HepG2 (cell line): ENCODE measurements around the gene CHN1. TPM values are rescaled to one million over a fixed set of nuclear protein-coding genes. Genes with fewer than 3 reads are reported as not detected.

Experiments
- ATAC-seq: fragments of 200-7000 bp; cut with Tn5 transposase; 3 replicates; pipeline ENCODE4 v1.9.1; 2020; ENCODE audit warnings: mild to moderate bottlenecking, moderate library complexity
- BruUV-seq: library from RNA; stranded (reverse); fragments of 400-500 nt; replicated peaks from 2 replicates; lab custom pipeline; 2021; lab: Mats Ljungman, UMichigan
- CTCF ChIA-PET: fragments of 300-600 bp; formaldehyde crosslinking; extraction: SDS; loops from one replicate; lab custom pipeline; 2021; ENCODE audit warnings: low total read pairs, inconsistent platforms, low intra/inter-chr PET ratio; lab: Yijun Ruan, JAX
- POLR2A ChIA-PET: fragments of 350-600 bp; sonication (Branson Sonifier 250); formaldehyde crosslinking; loops from one replicate; lab custom pipeline; 2020; ENCODE audit warnings: antibody characterized with exemption, inconsistent platforms; lab: Yijun Ruan, JAX
- DNase-seq: peaks from one replicate; pipeline ENCODE4 v3.0.0-alpha.2; 2015; ENCODE audit warnings: low spot score
- FAIRE-seq: peaks from 3 replicates; lab custom pipeline; 2011; peaks lifted over from hg19 to GRCh38; lab: Jason Lieb, UNC
- H2AFZ ChIP-seq: one replicate; pipeline ENCODE4 v1.6.1; 2011; ENCODE audit warnings: low read length, inconsistent platforms
- H3K27ac ChIP-seq: fragments of 300-600 bp; 3 replicates; pipeline ENCODE4 v1.8.0; 2011; ENCODE audit warnings: mixed run types, mild to moderate bottlenecking, mixed read lengths, low read length, inconsistent platforms; ENCODE audit not compliant: insufficient read depth; ENCODE audit errors: extremely low read length
- H3K27me3 ChIP-seq, 2 experiments: fragments of 200-600 bp in 1 of 2; 2 replicates in 1 of 2; 3 replicates in 1 of 2; pipeline versions ENCODE4 v1.6.0 to v1.8.0; 2011; ENCODE audit warnings: low read length in 2 of 2, mild to moderate bottlenecking in 2 of 2, moderate library complexity in 2 of 2, inconsistent platforms in 1 of 2; ENCODE audit not compliant: insufficient read depth in 2 of 2, control insufficient read depth in 1 of 2
- H3K36me3 ChIP-seq, 2 experiments: fragments of 200-600 bp in 1 of 2; replicated peaks in 1 of 2; 2 replicates in 1 of 2; 3 replicates in 1 of 2; pipeline versions ENCODE4 v1.5.1 to v1.8.0; 2011; ENCODE audit warnings: low read length in 2 of 2, inconsistent platforms in 1 of 2; ENCODE audit not compliant: insufficient read depth in 2 of 2, control insufficient read depth in 1 of 2
- H3K4me1 ChIP-seq: 2 replicates; pipeline ENCODE4 v1.5.1; 2012; ENCODE audit warnings: low read length, inconsistent platforms; ENCODE audit not compliant: insufficient read depth
- H3K4me2 ChIP-seq: 2 replicates; pipeline ENCODE4 v1.6.0; 2011; ENCODE audit warnings: low read depth, low read length, inconsistent platforms
- H3K4me3 ChIP-seq, 3 experiments: fragments of 200-600 bp in 1 of 3; sonication (generic), shearing (Covaris generic) in 1 of 3; replicated peaks in 1 of 3; 2 replicates each; pipeline ENCODE4 v1.5.1; 2011 to 2016; ENCODE audit warnings: low read length in 3 of 3, inconsistent platforms in 2 of 3, low read depth in 2 of 3, mild to moderate bottlenecking in 2 of 3, control low read depth in 1 of 3, mixed read lengths in 1 of 3; ENCODE audit not compliant: insufficient read depth in 1 of 3
- H3K79me2 ChIP-seq: one replicate; pipeline ENCODE4 v1.6.1; 2011; ENCODE audit warnings: low read length, inconsistent platforms; ENCODE audit not compliant: insufficient read depth
- H3K9ac ChIP-seq: 2 replicates; pipeline ENCODE4 v1.6.0; 2011; ENCODE audit warnings: mild to moderate bottlenecking, low read depth, low read length, inconsistent platforms; ENCODE audit not compliant: insufficient read depth
- H3K9me3 ChIP-seq: 2 replicates; pipeline ENCODE4 v1.5.1; 2012; ENCODE audit warnings: mild to moderate bottlenecking, low read length
- H4K20me1 ChIP-seq: 2 replicates; pipeline ENCODE4 v1.6.0; 2011; ENCODE audit warnings: inconsistent platforms, mild to moderate bottlenecking, low read length, moderate library complexity; ENCODE audit not compliant: insufficient read depth
- HMGA1 ChIP-seq: sonication (generic); formaldehyde crosslinking; conservative IDR thresholded peaks from 2 replicates; pipeline ENCODE4 v1.4.0; 2020; ENCODE audit warnings: missing genetic modification reagents
- RNF219 ChIP-seq: sonication (generic); formaldehyde crosslinking; IDR thresholded peaks from 2 replicates; pipeline ENCODE4 v1.5.0; 2020; ENCODE audit warnings: mild to moderate bottlenecking, missing genetic modification reagents
- ZBTB39 ChIP-seq: sonication (generic); formaldehyde crosslinking; IDR thresholded peaks from 2 replicates; pipeline ENCODE4 v1.5.0; 2020; ENCODE audit warnings: missing genetic modification reagents
- ZFP90 ChIP-seq: sonication (generic); formaldehyde crosslinking; IDR thresholded peaks from 2 replicates; pipeline ENCODE4 v1.8.0; 2022; ENCODE audit warnings: missing genetic modification reagents, mild to moderate bottlenecking, inconsistent platforms, borderline replicate concordance
- ZNF451 ChIP-seq: sonication (generic); formaldehyde crosslinking; IDR thresholded peaks from 2 replicates; pipeline ENCODE4 v1.5.0; 2020; ENCODE audit warnings: mild to moderate bottlenecking, missing genetic modification reagents
- ZSCAN12 ChIP-seq: sonication (generic); formaldehyde crosslinking; IDR thresholded peaks from 2 replicates; pipeline ENCODE4 v1.9.0; 2021; ENCODE audit warnings: mild to moderate bottlenecking, missing genetic modification reagents
- WGBS: methylation state at CpG from one replicate; pipeline ENCODE4 v1.1.6; 2017; ENCODE audit warnings: low lambda C conversion rate; 5-methylcytosine and 5-hydroxymethylcytosine counted together
- in situ Hi-C: cut with HindIII; loops from 2 replicates; pipeline ENCODE4 v1.10.0; 2017; ENCODE audit warnings: low pct_unique_long_range_greater_than_20kb; ENCODE audit not compliant: extremely low pct_ligation_motif_present
- intact Hi-C: fragments of 100-400 bp; cut with micrococcal nuclease; formaldehyde crosslinking; loops from one replicate; pipeline ENCODE4 v1.10.0; 2022; ENCODE audit not compliant: unreplicated experiment
- polyA plus RNA-seq, 8 experiments: library from polyadenylated mRNA; depleted of rRNA in 3 of 8; stranded (reverse) in 7 of 8; unstranded in 1 of 8; fragments of >200 nt; fragmentation: Illumina TruSeq in 4 of 8; extraction: Trizol in 4 of 8; gene quantifications; 2 replicates each; pipeline versions ENCODE4 v1.2.1 to v1.2.3, GENCODE V29; 2011 to 2016; ENCODE audit warnings: low read depth in 4 of 8, missing spikeins in 1 of 8, mixed read lengths in 1 of 8; ENCODE audit not compliant: insufficient read depth in 1 of 8
- total RNA-seq, 5 experiments: library from RNA; depleted of rRNA; stranded (reverse); fragments of >200 nt; fragmentation: Illumina TruSeq; extraction: Trizol; gene quantifications; 2 replicates each; pipeline ENCODE4 v1.2.3, GENCODE V29; 2016; ENCODE audit warnings: low read depth in 1 of 5
- TF ChIP-seq, protein P1 (sequence below): sonication (generic); formaldehyde crosslinking; IDR thresholded peaks from 2 replicates; pipeline ENCODE4 v1.4.0; 2020; ENCODE audit warnings: missing genetic modification reagents
- TF ChIP-seq, protein P2 (sequence below): IDR thresholded peaks from 2 replicates; pipeline ENCODE4 v1.6.1; 2016; ENCODE audit warnings: mild to moderate bottlenecking, missing biosample characterization, missing genetic modification reagents

The CHN1 gene
- total and polyA plus RNA-seq, 2 of the 13 experiments (the other 11 are each of a cell fraction or from before 2014, with no cell fraction given), result 2.8 to 3.5 TPM

DNA sequence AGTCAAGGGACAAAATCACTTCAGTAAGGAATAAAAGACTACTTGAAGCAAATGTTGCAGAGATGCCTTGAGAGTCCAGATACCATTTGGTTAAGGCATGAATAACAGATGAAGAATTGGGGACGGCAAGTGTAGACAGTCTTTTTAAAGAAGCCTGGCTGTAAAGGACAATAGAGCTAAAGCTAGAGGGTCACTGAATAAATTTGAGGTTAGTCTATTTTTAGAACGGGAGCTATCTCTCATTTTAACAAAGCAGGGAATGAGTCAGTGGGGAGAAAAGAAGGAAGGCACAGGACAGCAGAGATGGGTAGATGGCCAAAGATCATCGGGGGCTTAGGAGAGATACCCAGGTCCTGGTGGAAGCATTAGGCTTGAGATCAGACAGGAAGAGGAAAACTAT lies 30.6 kb upstream of the CHN1 start (continued):
- TF ChIP-seq RNF219 (no peak), HMGA1 (CRISPR knock-in tag) (no peak), ZBTB39 (CRISPR knock-in tag) (no peak)
- TF ChIP-seq, protein P1, sequence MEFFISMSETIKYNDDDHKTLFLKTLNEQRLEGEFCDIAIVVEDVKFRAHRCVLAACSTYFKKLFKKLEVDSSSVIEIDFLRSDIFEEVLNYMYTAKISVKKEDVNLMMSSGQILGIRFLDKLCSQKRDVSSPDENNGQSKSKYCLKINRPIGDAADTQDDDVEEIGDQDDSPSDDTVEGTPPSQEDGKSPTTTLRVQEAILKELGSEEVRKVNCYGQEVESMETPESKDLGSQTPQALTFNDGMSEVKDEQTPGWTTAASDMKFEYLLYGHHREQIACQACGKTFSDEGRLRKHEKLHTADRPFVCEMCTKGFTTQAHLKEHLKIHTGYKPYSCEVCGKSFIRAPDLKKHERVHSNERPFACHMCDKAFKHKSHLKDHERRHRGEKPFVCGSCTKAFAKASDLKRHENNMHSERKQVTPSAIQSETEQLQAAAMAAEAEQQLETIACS (CRISPR knock-in tag), result no peak
- TF ChIP-seq, protein P2, sequence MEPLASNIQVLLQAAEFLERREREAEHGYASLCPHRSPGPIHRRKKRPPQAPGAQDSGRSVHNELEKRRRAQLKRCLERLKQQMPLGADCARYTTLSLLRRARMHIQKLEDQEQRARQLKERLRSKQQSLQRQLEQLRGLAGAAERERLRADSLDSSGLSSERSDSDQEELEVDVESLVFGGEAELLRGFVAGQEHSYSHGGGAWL, result no peak

GRCh38 chr2:175034716-175035115 lies 29.5 kb upstream of the CHN1 start:
- TF ChIP-seq ZSCAN12, result no peak
- no peak for TF ChIP-seq ZFP90
- no peak for TF ChIP-seq ZNF451 (CRISPR knock-in tag)
- Histone ChIP-seq H2AFZ (no peak overlapping the region), H3K79me2 (no peaks in the 10 kb centered on the region), H3K4me2 (no peak overlapping the region), H3K9ac (no peak overlapping the region), H3K27ac (no peak overlapping the region), H3K9me3 (no peaks in the 10 kb centered on the region), H3K4me1 (peaks cover 56% of the 10 kb centered on the region), H3K27me3 (no peaks in the 10 kb centered on the region), H3K4me3 (no peak overlapping the region), H3K36me3 (no peaks in the 10 kb centered on the region), H4K20me1 (no peaks in the 10 kb centered on the region)
- ChIA-PET POLR2A (no interaction called here), CTCF (no interaction called here)
- intact Hi-C loops, result loop anchor here (5.0 kb wide), 2 partner anchors 58 to 168 kb away; no protein-coding TSS in a partner anchor
- ATAC-seq (no peak), FAIRE-seq (no peak), DNase-seq (no peak)
- in situ Hi-C loops, result loop anchor here (10.0 to 25.0 kb wide), 3 partner anchors 150 to 1070 kb away; partner anchors contain the start of genes ATP5MC3 and HOXD11
- 99% methylated on average over 3 of the region's 3 CpGs for WGBS
- no TSS peak for BruUV-seq
